HCT116 (cell line): ENCODE results near the gene MCF2L2.

Source experiments
- EZH2 ChIP-seq: fragments of 200-600 bp; sonication (generic); IDR thresholded peaks from 2 replicates; pipeline ENCODE4 v1.6.1; 2017; ENCODE audit warnings: antibody characterized with exemption, mixed run types
- SRF ChIP-seq: IDR thresholded peaks from 2 replicates; pipeline ENCODE4 v1.6.1; 2012; ENCODE audit warnings: low read depth
- TCF7L2 ChIP-seq: IDR thresholded peaks from 2 replicates; pipeline ENCODE4 v1.7.0; 2011; ENCODE audit warnings: borderline replicate concordance, inconsistent platforms; ENCODE audit not compliant: insufficient read depth, insufficient read length; ENCODE audit errors: extremely low read depth
- ZNF274 ChIP-seq: fragments of 200-500 bp; sonication (Bioruptor generic); IDR thresholded peaks from 2 replicates; pipeline ENCODE4 v1.6.1; 2014; ENCODE audit warnings: mild to moderate bottlenecking, low read depth, low read length, inconsistent platforms
- TF ChIP-seq, protein P1 (sequence below), 3 experiments: fragments of 200-600 bp in 1 of 3; sonication (generic) in 1 of 3; IDR thresholded peaks in 2 of 3; conservative IDR thresholded peaks in 1 of 3; 2 replicates each; pipeline ENCODE4 v1.5.1; 2012 to 2017; ENCODE audit warnings: low read depth in 2 of 3, low read length in 2 of 3, antibody characterized with exemption in 1 of 3, borderline replicate concordance in 1 of 3, control low read depth in 1 of 3, mild to moderate bottlenecking in 1 of 3, mixed read lengths in 1 of 3, mixed run types in 1 of 3, moderate library complexity in 1 of 3; ENCODE audit not compliant: insufficient read depth in 1 of 3

DNA sequence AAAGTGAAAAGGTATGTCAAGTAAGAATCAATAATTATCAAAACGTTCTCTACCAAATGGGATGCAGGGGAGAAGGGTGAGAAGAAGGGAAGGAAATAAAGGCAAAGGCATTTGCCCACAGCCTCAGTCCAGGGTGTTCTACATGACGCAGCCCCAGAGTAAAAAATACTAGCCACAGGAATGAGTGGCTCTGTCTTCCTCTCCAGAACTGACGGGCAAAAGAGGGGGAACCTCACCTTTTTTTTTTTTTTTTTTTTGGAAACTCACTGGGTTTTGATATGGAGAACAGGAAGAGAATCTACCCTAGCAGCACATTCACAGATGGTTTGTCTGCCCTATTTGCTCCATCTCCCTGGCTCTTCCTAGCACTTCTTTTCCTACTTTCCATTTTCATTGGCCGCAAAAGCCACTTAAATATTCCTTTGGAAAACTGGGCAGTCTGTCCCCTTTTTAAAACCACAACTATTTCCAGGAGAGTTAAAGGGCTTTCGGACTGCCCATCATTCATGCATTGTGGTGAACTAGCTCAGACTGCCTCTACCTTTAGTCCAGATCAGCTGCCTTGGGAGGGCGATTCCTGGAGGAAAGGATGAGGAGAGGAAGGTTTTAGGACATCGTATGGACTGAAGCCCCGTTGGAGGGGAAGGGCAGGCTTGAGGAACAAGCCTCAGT, 147.2 kb downstream of the MCF2L2 start:
- TF ChIP-seq, protein P1, sequence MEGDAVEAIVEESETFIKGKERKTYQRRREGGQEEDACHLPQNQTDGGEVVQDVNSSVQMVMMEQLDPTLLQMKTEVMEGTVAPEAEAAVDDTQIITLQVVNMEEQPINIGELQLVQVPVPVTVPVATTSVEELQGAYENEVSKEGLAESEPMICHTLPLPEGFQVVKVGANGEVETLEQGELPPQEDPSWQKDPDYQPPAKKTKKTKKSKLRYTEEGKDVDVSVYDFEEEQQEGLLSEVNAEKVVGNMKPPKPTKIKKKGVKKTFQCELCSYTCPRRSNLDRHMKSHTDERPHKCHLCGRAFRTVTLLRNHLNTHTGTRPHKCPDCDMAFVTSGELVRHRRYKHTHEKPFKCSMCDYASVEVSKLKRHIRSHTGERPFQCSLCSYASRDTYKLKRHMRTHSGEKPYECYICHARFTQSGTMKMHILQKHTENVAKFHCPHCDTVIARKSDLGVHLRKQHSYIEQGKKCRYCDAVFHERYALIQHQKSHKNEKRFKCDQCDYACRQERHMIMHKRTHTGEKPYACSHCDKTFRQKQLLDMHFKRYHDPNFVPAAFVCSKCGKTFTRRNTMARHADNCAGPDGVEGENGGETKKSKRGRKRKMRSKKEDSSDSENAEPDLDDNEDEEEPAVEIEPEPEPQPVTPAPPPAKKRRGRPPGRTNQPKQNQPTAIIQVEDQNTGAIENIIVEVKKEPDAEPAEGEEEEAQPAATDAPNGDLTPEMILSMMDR (IDR thresholded peaks at IDR 0.05 in 2 of 3, conservative IDR thresholded peaks at IDR 0.05 in 1 of 3; ENCODE audit: borderline replicate concordance in 1 of 3, insufficient read depth in 1 of 3, low read depth in 2 of 3, low read length in 2 of 3) = no peak
- TF ChIP-seq SRF (no peak), TCF7L2 (no peak), ZNF274 (no peak), EZH2 (no peak)
